CD14-positive monocyte (primary cell): ENCODE measurements around the gene MAML3. TPM values are rescaled to one million over a fixed set of nuclear protein-coding genes. Genes with fewer than 3 reads are reported as not detected.
A peak's percentile ranks its signal among the peaks of the same experiment; 100 is the strongest.

Experiments
- DNase-seq, 3 donors: peaks; one replicate each; pipeline ENCODE4 v3.0.0-alpha.2; 2011 to 2022
- H2AFZ ChIP-seq: 2 replicates; pipeline ENCODE4 v1.6.0; 2012; ENCODE audit warnings: mild to moderate bottlenecking, low read depth, low read length, inconsistent platforms; ENCODE audit not compliant: insufficient read depth, poor library complexity, severe bottlenecking
- H3K27ac ChIP-seq, 2 donors: 1 replicate in 1 of 2; 2 replicates in 1 of 2; pipeline ENCODE4 v1.5.1; 2012 to 2013; ENCODE audit warnings: low read length in 2 of 2, control low read depth in 1 of 2, inconsistent platforms in 1 of 2, low read depth in 1 of 2, mild to moderate bottlenecking in 1 of 2
- H3K27me3 ChIP-seq, 2 donors: one replicate each; pipeline versions ENCODE4 v1.6.0 to v1.6.1; 2011 to 2013; ENCODE audit warnings: low read length in 2 of 2; ENCODE audit not compliant: control insufficient read depth in 2 of 2, insufficient read depth in 2 of 2
- H3K36me3 ChIP-seq, 2 donors: replicated peaks in 1 of 2; 1 replicate in 1 of 2; 2 replicates in 1 of 2; pipeline versions ENCODE4 v1.5.1 to v1.6.1; 2012 to 2013; ENCODE audit warnings: low read length in 2 of 2, control low read depth in 1 of 2, inconsistent platforms in 1 of 2, mild to moderate bottlenecking in 1 of 2; ENCODE audit not compliant: insufficient read depth in 2 of 2, control insufficient read depth in 1 of 2
- H3K4me1 ChIP-seq, 2 donors: 1 replicate in 1 of 2; 2 replicates in 1 of 2; pipeline versions ENCODE4 v1.5.1 to v1.6.1; 2012 to 2013; ENCODE audit warnings: low read length in 2 of 2, control low read depth in 1 of 2, inconsistent platforms in 1 of 2, mild to moderate bottlenecking in 1 of 2, moderate library complexity in 1 of 2; ENCODE audit not compliant: insufficient read depth in 2 of 2, control insufficient read depth in 1 of 2
- H3K4me2 ChIP-seq: replicated peaks from 2 replicates; pipeline ENCODE3; 2012; ENCODE audit warnings: low read length, moderate library complexity, mild to moderate bottlenecking; ENCODE audit not compliant: poor library complexity, severe bottlenecking; ENCODE audit errors: extremely low read depth
- H3K4me3 ChIP-seq, 3 experiments: fragments of 200-600 bp in 1 of 3; sonication (generic) in 1 of 3; replicated peaks in 1 of 3; 1 replicate in 2 of 3; 2 replicates in 1 of 3; pipeline ENCODE4 v1.5.1; 2011 to 2013; ENCODE audit warnings: low read length in 3 of 3, mild to moderate bottlenecking in 3 of 3, control low read depth in 2 of 3, low read depth in 2 of 3, inconsistent platforms in 1 of 3, moderate library complexity in 1 of 3
- H3K79me2 ChIP-seq: 2 replicates; pipeline ENCODE4 v1.6.0; 2012; ENCODE audit warnings: mild to moderate bottlenecking, control low read depth, inconsistent platforms, low read length, moderate library complexity; ENCODE audit not compliant: insufficient read depth
- H3K9ac ChIP-seq: 2 replicates; pipeline ENCODE4 v1.6.0; 2017; ENCODE audit warnings: low read length, mild to moderate bottlenecking; ENCODE audit not compliant: insufficient read depth, poor library complexity, severe bottlenecking
- H3K9me3 ChIP-seq, 2 donors: replicated peaks in 1 of 2; 1 replicate in 1 of 2; 2 replicates in 1 of 2; pipeline versions ENCODE4 v1.5.1 to v1.6.1; 2012 to 2013; ENCODE audit warnings: low read length in 2 of 2, control low read depth in 1 of 2; ENCODE audit not compliant: control insufficient read depth in 1 of 2, insufficient read depth in 1 of 2
- H4K20me1 ChIP-seq: 2 replicates; pipeline ENCODE4 v1.6.0; 2012; ENCODE audit warnings: mild to moderate bottlenecking, low read length, control low read depth, moderate library complexity; ENCODE audit not compliant: insufficient read depth
- H3K27ac Mint-ChIP-seq, 7 donors: one replicate each; pipeline ENCODE4 v1.8.0; 2020; ENCODE audit warnings: mild to moderate bottlenecking in 7 of 7, mixed read lengths in 7 of 7, moderate library complexity in 6 of 7, inconsistent platforms in 2 of 7
- H3K27me3 Mint-ChIP-seq, 3 donors: one replicate each; pipeline ENCODE4 v1.8.0; 2021 to 2022; ENCODE audit warnings: low read depth in 3 of 3, mild to moderate bottlenecking in 3 of 3, mixed read lengths in 3 of 3, moderate library complexity in 3 of 3, inconsistent platforms in 1 of 3
- H3K36me3 Mint-ChIP-seq, 2 donors: one replicate each; pipeline ENCODE4 v1.8.0; 2020; ENCODE audit warnings: mixed read lengths in 2 of 2, inconsistent platforms in 1 of 2, mild to moderate bottlenecking in 1 of 2
- H3K4me1 Mint-ChIP-seq: one replicate; pipeline ENCODE4 v1.8.0; 2020; ENCODE audit warnings: mild to moderate bottlenecking, mixed read lengths
- H3K4me3 Mint-ChIP-seq, 2 donors: one replicate each; pipeline ENCODE4 v1.8.0; 2020; ENCODE audit warnings: mild to moderate bottlenecking in 2 of 2, mixed read lengths in 2 of 2, moderate library complexity in 1 of 2
- H3K9me3 Mint-ChIP-seq, 7 donors: one replicate each; pipeline ENCODE4 v1.8.0; 2020 to 2022; ENCODE audit warnings: mixed read lengths in 7 of 7, mild to moderate bottlenecking in 6 of 7, moderate library complexity in 6 of 7, inconsistent platforms in 2 of 7
- CTCF ChIP-seq: fragments of 200-600 bp; IDR thresholded peaks from one replicate; pipeline ENCODE4 v1.8.0; 2022; ENCODE audit warnings: antibody characterized with exemption, mild to moderate bottlenecking
- WGBS: methylation state at CpG from one replicate; pipeline ENCODE4 v1.1.5; 2013; ENCODE audit warnings: missing lambda C conversion rate; ENCODE audit not compliant: insufficient coverage; 5-methylcytosine and 5-hydroxymethylcytosine counted together
- intact Hi-C, 2 donors: fragments of 100-400 bp; cut with micrococcal nuclease; formaldehyde crosslinking; loops; one replicate each; pipeline versions ENCODE4 v1.15.0 to v1.15.1; 2023
- polyA plus RNA-seq, 3 donors: library from polyadenylated mRNA; depleted of rRNA in 1 of 3; unstranded in 2 of 3; stranded (reverse) in 1 of 3; fragments of 300-500 nt in 2 of 3; fragments of >200 nt in 1 of 3; fragmentation: Illumina TruSeq in 2 of 3; gene quantifications; 1 replicate in 2 of 3; 2 replicates in 1 of 3; pipeline ENCODE4 v1.2.3, GENCODE V29; 2012 to 2021

Gene MAML3
- polyA plus RNA-seq, 3 donors = 1.5 to 6.5 (median 2.3) TPM

- no peaks in the 10 kb centered on the region for H3K27me3 ChIP-seq
- peaks cover 0 to 1% (median 0%) of the 10 kb centered on the region in 3 donors for H3K27me3 Mint-ChIP-seq
- TF ChIP-seq CTCF = no peak
- peak overlapping the region in 1 of 7 donors; percentile 41 for H3K27ac Mint-ChIP-seq
- 61% methylated on average over 4 of the region's 8 CpGs for WGBS
- peaks cover 0 to 3% of the 10 kb centered on the region in 2 donors for H3K36me3 Mint-ChIP-seq
- no peak overlapping the region for H3K4me2 ChIP-seq
- H3K4me1 Mint-ChIP-seq = peaks cover 66% of the 10 kb centered on the region
- DNase-seq = no peak
- no peaks in the 10 kb centered on the region for H3K36me3 ChIP-seq
- intact Hi-C loops = no loop called here
- peaks cover 62% of the 10 kb centered on the region for H3K79me2 ChIP-seq
- H3K9ac ChIP-seq = no peak overlapping the region
- H4K20me1 ChIP-seq = peaks cover 15% of the 10 kb centered on the region
- no peaks in the 10 kb centered on the region for H3K9me3 Mint-ChIP-seq
- H3K4me3 ChIP-seq = no peak overlapping the region
- no peak overlapping the region for H3K4me3 Mint-ChIP-seq
- no peak overlapping the region for H3K27ac ChIP-seq
- peaks cover 45 to 56% of the 10 kb centered on the region in 2 donors for H3K4me1 ChIP-seq
- no peak overlapping the region for H2AFZ ChIP-seq
- H3K9me3 ChIP-seq = no peaks in the 10 kb centered on the region
These were observed 109.6 kb downstream of the MAML3 start for GRCh38 chr4:140044337-140044902.

GRCh38 chr4:140042634-140043033, 111.3 kb downstream of the MAML3 start:
- no peaks in the 10 kb centered on the region for H3K36me3 ChIP-seq
- peaks cover 55% of the 10 kb centered on the region for H3K79me2 ChIP-seq
- peaks cover 0 to 3% of the 10 kb centered on the region in 2 donors for H3K36me3 Mint-ChIP-seq
- no peak overlapping the region for H3K4me2 ChIP-seq
- H3K27me3 ChIP-seq = no peaks in the 10 kb centered on the region
- no peak overlapping the region for H3K9ac ChIP-seq
- H3K4me1 ChIP-seq = peaks cover 43 to 52% of the 10 kb centered on the region in 2 donors
- H3K4me3 ChIP-seq = no peak overlapping the region
- no peaks in the 10 kb centered on the region for H3K9me3 ChIP-seq
- peaks cover 64% of the 10 kb centered on the region for H3K4me1 Mint-ChIP-seq
- no peak overlapping the region for H2AFZ ChIP-seq
- H4K20me1 ChIP-seq = peaks cover 24% of the 10 kb centered on the region
- no peak overlapping the region for H3K4me3 Mint-ChIP-seq
- peak in 1 of 3 donors; percentile 10 for DNase-seq
- intact Hi-C loops = no loop called here
- H3K27me3 Mint-ChIP-seq = peaks cover 0 to 1% (median 0%) of the 10 kb centered on the region in 3 donors
- H3K27ac ChIP-seq = no peak overlapping the region
- no peaks in the 10 kb centered on the region for H3K9me3 Mint-ChIP-seq
- TF ChIP-seq CTCF = no peak
- peak overlapping the region in 2 of 7 donors; percentile 33 to 38 for H3K27ac Mint-ChIP-seq
- 10% methylated on average over 3 of the region's 4 CpGs for WGBS
